ENCODE measurements around the gene BCAS3.
"Not testable (repeated sequence)": the region's sequence is repeated elsewhere in the genome, so short reads cannot be mapped to it uniquely, and the experiment has no call there.

Gene BCAS3

GRCh38 chr17:61418449-61418848, 740.8 kb downstream of the BCAS3 start:
- no peak for DNase-seq

GRCh38 chr17:61419496-61420046, 741.9 kb downstream of the BCAS3 start:
- DNase-seq, result no peak

- no peak for DNase-seq
Measured at GRCh38 chr17:61420052-61420451, 742.4 kb downstream of the BCAS3 start.

- no peak for DNase-seq
Measured at GRCh38 chr17:61420745-61421398, 743.2 kb downstream of the BCAS3 start.

GRCh38 chr17:61421460-61421859, 743.8 kb downstream of the BCAS3 start:
- no peak for DNase-seq

- DNase-seq, result no peak
Measured at GRCh38 chr17:61422116-61422799, 744.6 kb downstream of the BCAS3 start.

- no peak for DNase-seq
Measured at GRCh38 chr17:61422869-61423268, 745.2 kb downstream of the BCAS3 start.

- DNase-seq, result no peak
Measured at GRCh38 chr17:61423967-61424649, 746.5 kb downstream of the BCAS3 start.

- no peak for DNase-seq
Measured at GRCh38 chr17:61425682-61426481, 748.2 kb downstream of the BCAS3 start.

GRCh38 chr17:61426482-61427304, 749.0 kb downstream of the BCAS3 start:
- DNase-seq, result no peak

GRCh38 chr17:61427567-61427966, 749.9 kb downstream of the BCAS3 start:
- DNase-seq, result no peak

GRCh38 chr17:61429274-61429673, 751.6 kb downstream of the BCAS3 start:
- no peak for DNase-seq

- not testable (repeated sequence) for DNase-seq
Measured at GRCh38 chr17:61429831-61430230, 752.2 kb downstream of the BCAS3 start.

GRCh38 chr17:61431594-61432311, 754.1 kb downstream of the BCAS3 start:
- no peak for DNase-seq

- no peak for DNase-seq
Measured at GRCh38 chr17:61436273-61436672, 758.6 kb downstream of the BCAS3 start.

- no peak for DNase-seq
Measured at GRCh38 chr17:61436995-61437704, 759.5 kb downstream of the BCAS3 start.

- no peak for DNase-seq
Measured at GRCh38 chr17:61440697-61441096, 763.0 kb downstream of the BCAS3 start.

GRCh38 chr17:61441507-61441906, 763.9 kb downstream of the BCAS3 start:
- not testable (repeated sequence) for DNase-seq

- no peak for DNase-seq
Measured at GRCh38 chr17:61442136-61442775, 764.6 kb downstream of the BCAS3 start.
